ENCODE data around the gene PTPRK.

Gene PTPRK

DNA sequence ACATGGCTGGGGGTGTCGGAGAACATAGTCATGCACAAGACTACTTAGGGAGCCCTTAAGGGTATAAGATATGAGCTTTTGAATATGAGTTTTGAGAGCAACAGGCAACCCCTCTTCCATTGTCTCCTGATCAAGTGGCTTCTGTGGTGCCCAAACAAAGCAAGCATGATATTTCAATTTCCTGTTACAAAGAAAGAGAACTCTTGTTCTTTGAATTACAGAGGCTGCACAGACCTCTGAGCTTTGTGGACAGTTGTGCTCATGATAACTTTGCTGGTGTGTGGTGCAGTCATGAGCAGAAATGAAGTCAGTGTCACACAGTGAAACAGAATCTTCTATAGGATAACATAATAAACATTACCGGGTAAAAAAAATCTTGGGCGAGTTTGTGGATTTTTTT lies 552.7 kb downstream of the PTPRK start:
- ATAC-seq: no peak

DNA sequence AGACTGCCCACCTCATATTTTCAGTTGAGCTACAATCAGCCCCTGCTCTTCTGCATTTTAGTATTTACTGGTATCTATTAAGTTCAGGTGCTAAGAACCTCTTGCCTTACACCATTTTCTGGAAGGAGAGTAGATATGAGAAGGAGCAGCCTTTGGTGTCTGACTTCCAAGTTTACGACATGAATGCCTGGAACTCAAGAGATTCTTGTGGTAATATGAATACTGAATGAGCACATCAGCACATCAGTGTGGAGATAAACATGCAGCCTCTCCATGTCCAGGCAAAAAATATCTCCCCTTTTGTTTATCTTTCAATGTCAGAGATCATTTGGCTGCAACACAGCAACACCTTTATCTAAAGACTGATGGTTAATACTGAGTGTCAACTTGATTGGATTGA lies 553.8 kb downstream of the PTPRK start:
- TF ChIP-seq, protein P1, sequence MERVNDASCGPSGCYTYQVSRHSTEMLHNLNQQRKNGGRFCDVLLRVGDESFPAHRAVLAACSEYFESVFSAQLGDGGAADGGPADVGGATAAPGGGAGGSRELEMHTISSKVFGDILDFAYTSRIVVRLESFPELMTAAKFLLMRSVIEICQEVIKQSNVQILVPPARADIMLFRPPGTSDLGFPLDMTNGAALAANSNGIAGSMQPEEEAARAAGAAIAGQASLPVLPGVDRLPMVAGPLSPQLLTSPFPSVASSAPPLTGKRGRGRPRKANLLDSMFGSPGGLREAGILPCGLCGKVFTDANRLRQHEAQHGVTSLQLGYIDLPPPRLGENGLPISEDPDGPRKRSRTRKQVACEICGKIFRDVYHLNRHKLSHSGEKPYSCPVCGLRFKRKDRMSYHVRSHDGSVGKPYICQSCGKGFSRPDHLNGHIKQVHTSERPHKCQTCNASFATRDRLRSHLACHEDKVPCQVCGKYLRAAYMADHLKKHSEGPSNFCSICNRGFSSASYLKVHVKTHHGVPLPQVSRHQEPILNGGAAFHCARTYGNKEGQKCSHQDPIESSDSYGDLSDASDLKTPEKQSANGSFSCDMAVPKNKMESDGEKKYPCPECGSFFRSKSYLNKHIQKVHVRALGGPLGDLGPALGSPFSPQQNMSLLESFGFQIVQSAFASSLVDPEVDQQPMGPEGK (CRISPR knock-in tag; IDR thresholded peaks at IDR 0.05; ENCODE audit: borderline replicate concordance): no peak
- TF ChIP-seq ZNF8 (CRISPR knock-in tag; IDR thresholded peaks at IDR 0.05): no peak
- no peak for TF ChIP-seq GLIS3 (CRISPR knock-in tag; IDR thresholded peaks at IDR 0.05)
- no peak for TF ChIP-seq BACH2 (CRISPR knock-in tag; IDR thresholded peaks at IDR 0.05; ENCODE audit: borderline replicate concordance)
- no peak for TF ChIP-seq OSR1 (CRISPR knock-in tag; IDR thresholded peaks at IDR 0.05)
- TF ChIP-seq PPARA (CRISPR knock-in tag; IDR thresholded peaks at IDR 0.05; ENCODE audit: borderline replicate concordance): no peak
- TF ChIP-seq TCF4 (CRISPR knock-in tag; IDR thresholded peaks at IDR 0.05; ENCODE audit: borderline replicate concordance): no peak
- TF ChIP-seq, protein P2, sequence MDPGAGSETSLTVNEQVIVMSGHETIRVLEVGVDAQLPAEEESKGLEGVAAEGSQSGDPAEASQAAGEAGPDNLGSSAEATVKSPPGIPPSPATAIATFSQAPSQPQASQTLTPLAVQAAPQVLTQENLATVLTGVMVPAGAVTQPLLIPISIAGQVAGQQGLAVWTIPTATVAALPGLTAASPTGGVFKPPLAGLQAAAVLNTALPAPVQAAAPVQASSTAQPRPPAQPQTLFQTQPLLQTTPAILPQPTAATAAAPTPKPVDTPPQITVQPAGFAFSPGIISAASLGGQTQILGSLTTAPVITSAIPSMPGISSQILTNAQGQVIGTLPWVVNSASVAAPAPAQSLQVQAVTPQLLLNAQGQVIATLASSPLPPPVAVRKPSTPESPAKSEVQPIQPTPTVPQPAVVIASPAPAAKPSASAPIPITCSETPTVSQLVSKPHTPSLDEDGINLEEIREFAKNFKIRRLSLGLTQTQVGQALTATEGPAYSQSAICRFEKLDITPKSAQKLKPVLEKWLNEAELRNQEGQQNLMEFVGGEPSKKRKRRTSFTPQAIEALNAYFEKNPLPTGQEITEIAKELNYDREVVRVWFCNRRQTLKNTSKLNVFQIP (CRISPR knock-in tag; IDR thresholded peaks at IDR 0.05; ENCODE audit: borderline replicate concordance, low read depth): no peak
- TF ChIP-seq, protein P3, sequence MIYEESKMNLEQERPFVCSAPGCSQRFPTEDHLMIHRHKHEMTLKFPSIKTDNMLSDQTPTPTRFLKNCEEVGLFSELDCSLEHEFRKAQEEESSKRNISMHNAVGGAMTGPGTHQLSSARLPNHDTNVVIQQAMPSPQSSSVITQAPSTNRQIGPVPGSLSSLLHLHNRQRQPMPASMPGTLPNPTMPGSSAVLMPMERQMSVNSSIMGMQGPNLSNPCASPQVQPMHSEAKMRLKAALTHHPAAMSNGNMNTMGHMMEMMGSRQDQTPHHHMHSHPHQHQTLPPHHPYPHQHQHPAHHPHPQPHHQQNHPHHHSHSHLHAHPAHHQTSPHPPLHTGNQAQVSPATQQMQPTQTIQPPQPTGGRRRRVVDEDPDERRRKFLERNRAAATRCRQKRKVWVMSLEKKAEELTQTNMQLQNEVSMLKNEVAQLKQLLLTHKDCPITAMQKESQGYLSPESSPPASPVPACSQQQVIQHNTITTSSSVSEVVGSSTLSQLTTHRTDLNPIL (CRISPR knock-in tag; IDR thresholded peaks at IDR 0.05; ENCODE audit: low read depth): no peak
- TF ChIP-seq SNAI2 (CRISPR knock-in tag; IDR thresholded peaks at IDR 0.05): no peak
- TF ChIP-seq ZC3H10 (CRISPR knock-in tag; IDR thresholded peaks at IDR 0.05): no peak
- TF ChIP-seq, protein P4, sequence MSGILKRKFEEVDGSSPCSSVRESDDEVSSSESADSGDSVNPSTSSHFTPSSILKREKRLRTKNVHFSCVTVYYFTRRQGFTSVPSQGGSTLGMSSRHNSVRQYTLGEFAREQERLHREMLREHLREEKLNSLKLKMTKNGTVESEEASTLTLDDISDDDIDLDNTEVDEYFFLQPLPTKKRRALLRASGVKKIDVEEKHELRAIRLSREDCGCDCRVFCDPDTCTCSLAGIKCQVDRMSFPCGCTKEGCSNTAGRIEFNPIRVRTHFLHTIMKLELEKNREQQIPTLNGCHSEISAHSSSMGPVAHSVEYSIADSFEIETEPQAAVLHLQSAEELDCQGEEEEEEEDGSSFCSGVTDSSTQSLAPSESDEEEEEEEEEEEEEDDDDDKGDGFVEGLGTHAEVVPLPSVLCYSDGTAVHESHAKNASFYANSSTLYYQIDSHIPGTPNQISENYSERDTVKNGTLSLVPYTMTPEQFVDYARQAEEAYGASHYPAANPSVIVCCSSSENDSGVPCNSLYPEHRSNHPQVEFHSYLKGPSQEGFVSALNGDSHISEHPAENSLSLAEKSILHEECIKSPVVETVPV (CRISPR knock-in tag; IDR thresholded peaks at IDR 0.05): no peak
- no peak for TF ChIP-seq ZFP3 (CRISPR knock-in tag; IDR thresholded peaks at IDR 0.05)
- TF ChIP-seq, protein P5, sequence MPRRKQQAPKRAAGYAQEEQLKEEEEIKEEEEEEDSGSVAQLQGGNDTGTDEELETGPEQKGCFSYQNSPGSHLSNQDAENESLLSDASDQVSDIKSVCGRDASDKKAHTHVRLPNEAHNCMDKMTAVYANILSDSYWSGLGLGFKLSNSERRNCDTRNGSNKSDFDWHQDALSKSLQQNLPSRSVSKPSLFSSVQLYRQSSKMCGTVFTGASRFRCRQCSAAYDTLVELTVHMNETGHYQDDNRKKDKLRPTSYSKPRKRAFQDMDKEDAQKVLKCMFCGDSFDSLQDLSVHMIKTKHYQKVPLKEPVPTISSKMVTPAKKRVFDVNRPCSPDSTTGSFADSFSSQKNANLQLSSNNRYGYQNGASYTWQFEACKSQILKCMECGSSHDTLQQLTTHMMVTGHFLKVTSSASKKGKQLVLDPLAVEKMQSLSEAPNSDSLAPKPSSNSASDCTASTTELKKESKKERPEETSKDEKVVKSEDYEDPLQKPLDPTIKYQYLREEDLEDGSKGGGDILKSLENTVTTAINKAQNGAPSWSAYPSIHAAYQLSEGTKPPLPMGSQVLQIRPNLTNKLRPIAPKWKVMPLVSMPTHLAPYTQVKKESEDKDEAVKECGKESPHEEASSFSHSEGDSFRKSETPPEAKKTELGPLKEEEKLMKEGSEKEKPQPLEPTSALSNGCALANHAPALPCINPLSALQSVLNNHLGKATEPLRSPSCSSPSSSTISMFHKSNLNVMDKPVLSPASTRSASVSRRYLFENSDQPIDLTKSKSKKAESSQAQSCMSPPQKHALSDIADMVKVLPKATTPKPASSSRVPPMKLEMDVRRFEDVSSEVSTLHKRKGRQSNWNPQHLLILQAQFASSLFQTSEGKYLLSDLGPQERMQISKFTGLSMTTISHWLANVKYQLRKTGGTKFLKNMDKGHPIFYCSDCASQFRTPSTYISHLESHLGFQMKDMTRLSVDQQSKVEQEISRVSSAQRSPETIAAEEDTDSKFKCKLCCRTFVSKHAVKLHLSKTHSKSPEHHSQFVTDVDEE (CRISPR knock-in tag; IDR thresholded peaks at IDR 0.05): no peak
- TF ChIP-seq ZNF565 (CRISPR knock-in tag; conservative IDR thresholded peaks at IDR 0.05; ENCODE audit: low read depth): no peak
- no peak for TF ChIP-seq CSDC2 (CRISPR knock-in tag; IDR thresholded peaks at IDR 0.05)
- TF ChIP-seq ZFP30 (CRISPR knock-in tag; IDR thresholded peaks at IDR 0.05): no peak
- no peak for TF ChIP-seq RARB (CRISPR knock-in tag; IDR thresholded peaks at IDR 0.05)
- TF ChIP-seq ZNF70 (CRISPR knock-in tag; IDR thresholded peaks at IDR 0.05): no peak
- ATAC-seq: no peak

More for the DNA sequence above, 552.7 kb downstream of the PTPRK start:
- TF ChIP-seq, protein P5 (CRISPR knock-in tag; IDR thresholded peaks at IDR 0.05): no peak
- no peak for TF ChIP-seq ZNF565 (CRISPR knock-in tag; conservative IDR thresholded peaks at IDR 0.05; ENCODE audit: low read depth)
- TF ChIP-seq CSDC2 (CRISPR knock-in tag; IDR thresholded peaks at IDR 0.05): no peak
- TF ChIP-seq RARB (CRISPR knock-in tag; IDR thresholded peaks at IDR 0.05): no peak
- TF ChIP-seq, protein P2 (CRISPR knock-in tag; IDR thresholded peaks at IDR 0.05; ENCODE audit: borderline replicate concordance, low read depth): no peak
- no peak for TF ChIP-seq ZFP3 (CRISPR knock-in tag; IDR thresholded peaks at IDR 0.05)
- TF ChIP-seq GLIS3 (CRISPR knock-in tag; IDR thresholded peaks at IDR 0.05): no peak
- TF ChIP-seq ZNF70 (CRISPR knock-in tag; IDR thresholded peaks at IDR 0.05): no peak
- no peak for TF ChIP-seq ZNF8 (CRISPR knock-in tag; IDR thresholded peaks at IDR 0.05)
- no peak for TF ChIP-seq PPARA (CRISPR knock-in tag; IDR thresholded peaks at IDR 0.05; ENCODE audit: borderline replicate concordance)
- TF ChIP-seq SNAI2 (CRISPR knock-in tag; IDR thresholded peaks at IDR 0.05): no peak
- TF ChIP-seq ARNTL (CRISPR knock-in tag; IDR thresholded peaks at IDR 0.05; ENCODE audit: borderline replicate concordance, low read depth): no peak
- TF ChIP-seq TCF4 (CRISPR knock-in tag; IDR thresholded peaks at IDR 0.05; ENCODE audit: borderline replicate concordance): no peak
- no peak for TF ChIP-seq OSR1 (CRISPR knock-in tag; IDR thresholded peaks at IDR 0.05)
- TF ChIP-seq ISL1 (CRISPR knock-in tag; IDR thresholded peaks at IDR 0.05): no peak
- TF ChIP-seq BACH2 (CRISPR knock-in tag; IDR thresholded peaks at IDR 0.05; ENCODE audit: borderline replicate concordance): no peak
- no peak for TF ChIP-seq ESRRG (CRISPR knock-in tag; IDR thresholded peaks at IDR 0.05)
- TF ChIP-seq ZC3H10 (CRISPR knock-in tag; IDR thresholded peaks at IDR 0.05): no peak

Measured in SK-N-SH treated with all-trans-retinoic acid at 6 μM for 48 hours (cell line).